Measurements from ENCODE around the gene CLCN2.

CLCN2 gene

GRCh38 chr3:184351511-184352148 lies 9.8 kb downstream of the CLCN2 start:
- DNase-seq (ENCODE audit: low spot score) = no peak
- in situ Hi-C loops (cut with MboI; ENCODE audit: low sequenced_read_pairs, unreplicated experiment) = no loop called here
- TF ChIP-seq CTCF (IDR thresholded peaks at IDR 0.05; ENCODE audit: borderline replicate concordance, control extremely low read depth, extremely low read depth, insufficient read depth, missing control alignments) = no peak

GRCh38 chr3:184350618-184351017 lies 10.8 kb downstream of the CLCN2 start:
- in situ Hi-C loops (cut with MboI; ENCODE audit: low sequenced_read_pairs, unreplicated experiment) = no loop called here
- TF ChIP-seq CTCF (IDR thresholded peaks at IDR 0.05; ENCODE audit: borderline replicate concordance, control extremely low read depth, extremely low read depth, insufficient read depth, missing control alignments) = no peak
- DNase-seq (ENCODE audit: low spot score) = no peak

- DNase-seq (ENCODE audit: low spot score) = no peak
- TF ChIP-seq CTCF (IDR thresholded peaks at IDR 0.05; ENCODE audit: borderline replicate concordance, control extremely low read depth, extremely low read depth, insufficient read depth, missing control alignments) = no peak
- in situ Hi-C loops (cut with MboI; ENCODE audit: low sequenced_read_pairs, unreplicated experiment) = no loop called here
Observed at GRCh38 chr3:184349563-184350470, 11.6 kb downstream of the CLCN2 start.

- DNase-seq (ENCODE audit: low spot score) = no peak
- in situ Hi-C loops (cut with MboI; ENCODE audit: low sequenced_read_pairs, unreplicated experiment) = no loop called here
- no peak for TF ChIP-seq CTCF (IDR thresholded peaks at IDR 0.05; ENCODE audit: borderline replicate concordance, control extremely low read depth, extremely low read depth, insufficient read depth, missing control alignments)
Observed at GRCh38 chr3:184348057-184348382, 13.4 kb downstream of the CLCN2 start.

GRCh38 chr3:184347321-184348056 lies 13.9 kb downstream of the CLCN2 start:
- in situ Hi-C loops (cut with MboI; ENCODE audit: low sequenced_read_pairs, unreplicated experiment) = no loop called here
- TF ChIP-seq CTCF (IDR thresholded peaks at IDR 0.05; ENCODE audit: borderline replicate concordance, control extremely low read depth, extremely low read depth, insufficient read depth, missing control alignments) = no peak
- no peak for DNase-seq (ENCODE audit: low spot score)

- TF ChIP-seq CTCF (IDR thresholded peaks at IDR 0.05; ENCODE audit: borderline replicate concordance, control extremely low read depth, extremely low read depth, insufficient read depth, missing control alignments) = no peak
- DNase-seq (ENCODE audit: low spot score) = no peak
- in situ Hi-C loops (cut with MboI; ENCODE audit: low sequenced_read_pairs, unreplicated experiment) = no loop called here
Observed at GRCh38 chr3:184346480-184347190, 14.8 kb downstream of the CLCN2 start.
